GM21390 (cell line): ENCODE data around the gene PCDHGA1.
A peak's percentile ranks its signal among the peaks of the same experiment; 100 is the strongest.

Experiments
- ATAC-seq: cut with Tn5 transposase; IDR thresholded peaks from one replicate; pipeline ENCODE4 v1.9.1; 2021; ENCODE audit not compliant: unreplicated experiment

Gene PCDHGA1

GRCh38 chr5:141528291-141528984, 198.1 kb downstream of the PCDHGA1 start:
- ATAC-seq = no peak

GRCh38 chr5:141529002-141529401, 198.7 kb downstream of the PCDHGA1 start:
- ATAC-seq = peak; percentile 50

DNA sequence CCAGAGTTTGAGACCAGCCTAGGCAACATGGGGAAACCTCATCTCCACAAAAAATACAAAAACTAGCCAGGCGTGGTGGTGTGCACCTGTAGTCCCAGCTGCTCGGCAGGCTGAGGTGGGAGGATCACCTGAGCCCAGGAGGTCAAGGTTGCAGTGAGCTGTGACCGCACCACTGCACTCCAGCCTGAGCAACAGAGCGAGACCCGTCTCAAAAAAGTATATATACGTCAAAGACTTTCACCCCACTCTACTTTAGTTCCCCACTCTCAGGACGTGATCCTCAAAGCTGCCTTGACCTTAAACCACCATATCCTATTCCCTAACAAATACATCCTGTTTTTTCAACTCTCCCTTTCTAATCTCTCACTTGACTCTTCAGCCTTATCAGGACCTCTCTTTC, 199.6 kb downstream of the PCDHGA1 start:
- peak; percentile 50 for ATAC-seq

DNA sequence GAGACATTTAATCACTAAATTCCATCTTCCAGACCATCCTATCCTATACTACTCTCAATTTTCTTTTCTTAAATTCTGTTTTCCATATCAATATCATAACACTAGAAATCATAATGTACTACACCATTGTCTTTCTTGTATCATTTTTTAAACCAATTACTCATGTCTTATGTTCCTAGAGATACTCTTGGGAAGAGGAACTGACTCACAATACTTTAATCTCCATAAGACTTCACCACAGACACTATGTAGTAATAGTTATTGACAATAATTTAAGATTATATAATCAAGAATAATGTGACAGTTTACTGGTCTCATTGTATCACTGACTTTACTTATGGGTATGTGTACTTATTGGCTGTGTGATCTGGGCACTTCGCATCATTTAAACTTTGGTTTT, 202.4 kb downstream of the PCDHGA1 start:
- no peak for ATAC-seq

DNA sequence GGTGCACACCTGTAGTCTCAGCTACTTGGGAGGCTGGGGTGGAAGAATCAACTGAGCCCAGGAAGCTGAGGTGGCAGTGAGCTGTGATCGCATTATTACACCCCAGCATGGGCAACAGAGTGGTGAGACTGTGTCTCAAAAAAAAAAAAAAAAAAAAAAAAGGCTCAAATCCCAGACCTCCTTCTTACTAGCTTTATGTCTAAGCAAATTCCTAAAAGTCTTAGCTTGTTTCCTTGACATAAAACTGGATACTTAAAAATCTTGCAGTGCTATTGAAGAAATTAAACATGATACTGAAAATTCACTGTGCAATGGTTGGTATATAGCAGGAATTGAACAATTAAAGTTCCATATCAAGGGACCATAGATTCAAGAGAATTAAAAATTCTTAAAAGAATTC, 203.6 kb downstream of the PCDHGA1 start:
- no peak for ATAC-seq

DNA sequence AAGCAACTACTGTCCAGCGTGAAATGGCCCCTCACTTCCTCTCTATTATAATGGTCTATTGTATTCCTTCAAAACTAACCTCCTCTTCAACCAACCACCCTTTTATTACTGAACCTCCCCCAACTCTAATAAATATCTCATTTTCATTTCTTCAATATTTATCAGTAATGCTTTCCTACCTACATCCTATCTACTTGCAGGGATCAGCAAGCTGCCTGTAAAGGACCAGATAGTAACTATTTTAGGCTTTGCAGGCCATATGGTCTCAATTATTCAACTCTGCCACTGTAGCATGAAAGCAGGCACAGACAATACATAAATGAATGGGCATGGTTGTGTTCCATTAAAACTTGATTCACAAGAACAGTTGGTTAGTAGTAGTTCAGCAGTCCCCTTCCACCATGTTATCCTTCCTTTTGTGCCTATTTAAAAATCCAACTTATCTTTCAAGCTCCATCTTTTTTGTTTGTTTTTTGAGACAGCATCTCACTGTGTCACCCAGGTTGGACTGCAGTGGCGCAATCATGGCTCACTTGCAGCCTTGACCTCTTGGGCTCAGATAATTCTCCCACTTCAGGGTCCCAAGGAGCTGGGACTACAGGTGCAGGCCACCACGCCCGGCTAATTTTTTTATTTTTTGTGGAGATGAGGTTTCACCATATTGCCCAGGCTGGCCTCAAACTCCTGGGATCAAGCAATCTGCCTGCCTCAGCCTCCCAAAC, 204.3 kb downstream of the PCDHGA1 start:
- no peak for ATAC-seq

- no peak for ATAC-seq
Measured at GRCh38 chr5:141543053-141543452, 212.7 kb downstream of the PCDHGA1 start.

DNA sequence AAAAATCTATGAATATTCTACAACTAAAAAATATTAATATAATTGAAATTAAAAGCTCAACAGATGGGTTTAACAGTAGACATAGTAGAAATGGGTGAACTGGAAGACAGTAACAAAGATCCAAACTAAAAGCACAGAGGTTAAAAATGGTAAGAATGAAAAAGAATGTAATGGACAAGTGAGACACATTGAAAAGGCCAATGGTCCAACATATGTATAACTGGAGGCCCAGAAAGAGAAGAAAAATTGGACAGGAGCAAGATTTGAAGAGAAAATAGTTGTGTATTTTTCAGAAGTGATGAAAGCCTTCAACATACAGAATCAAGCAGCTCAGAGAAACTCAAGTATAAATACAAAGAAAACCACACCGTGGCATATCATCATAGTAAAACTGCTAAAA, 217.2 kb downstream of the PCDHGA1 start:
- no peak for ATAC-seq

GRCh38 chr5:141547921-141548320, 217.6 kb downstream of the PCDHGA1 start:
- no peak for ATAC-seq

GRCh38 chr5:141557681-141558136, 227.4 kb downstream of the PCDHGA1 start:
- no peak for ATAC-seq

- no peak for ATAC-seq
Measured at GRCh38 chr5:141558150-141558549, 227.8 kb downstream of the PCDHGA1 start.

DNA sequence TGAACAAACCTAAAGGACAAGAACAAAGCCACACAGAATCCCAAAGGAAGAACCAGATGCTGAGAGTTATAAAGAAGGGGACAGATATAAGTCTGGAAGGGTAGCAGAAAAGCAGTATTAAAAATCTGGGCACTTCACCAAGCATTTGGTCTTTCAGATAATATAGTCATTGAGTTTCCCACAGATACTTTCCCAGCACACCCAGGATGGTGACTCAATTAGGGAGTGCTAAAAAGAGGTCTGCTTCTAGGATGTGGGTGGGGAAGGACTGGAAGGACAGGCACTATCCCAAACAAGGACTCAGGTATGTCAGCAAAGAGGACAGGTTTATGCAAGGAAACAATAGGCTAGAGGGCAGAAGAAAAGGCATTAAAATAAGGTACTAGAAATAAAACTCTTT, 229.1 kb downstream of the PCDHGA1 start:
- no peak for ATAC-seq

GRCh38 chr5:141560151-141560550, 229.8 kb downstream of the PCDHGA1 start:
- no peak for ATAC-seq

- no peak for ATAC-seq
Measured at GRCh38 chr5:141560725-141561483, 230.6 kb downstream of the PCDHGA1 start.
